Stomach (tissue), 9 donors: ENCODE data around the gene ZIC4. TPM values are rescaled to one million over a fixed set of nuclear protein-coding genes. Genes with fewer than 3 reads are reported as not detected.

Source experiments
- DNase-seq, 2 donors: peaks; one replicate each; pipeline versions ENCODE4 v3.0.0 to v3.0.0-alpha.2; 2013 to 2019
- H3K27ac ChIP-seq, 5 donors: fragments of 200-600 bp in 4 of 5; sonication (generic) in 4 of 5; one replicate each; pipeline ENCODE4 v1.5.1; 2013 to 2019; ENCODE audit warnings: mild to moderate bottlenecking in 1 of 5, moderate library complexity in 1 of 5
- H3K27me3 ChIP-seq, 3 donors: fragments of 200-600 bp; sonication (generic); one replicate each; pipeline ENCODE4 v1.5.1; 2017 to 2019; ENCODE audit warnings: mixed run types in 1 of 3
- H3K36me3 ChIP-seq, 4 donors: fragments of 200-600 bp; sonication (generic); 1 replicate in 3 of 4; 2 replicates in 1 of 4; pipeline ENCODE4 v1.5.1; 2016 to 2019
- H3K4me1 ChIP-seq, 4 donors: fragments of 200-600 bp; sonication (generic); one replicate each; pipeline ENCODE4 v1.5.1; 2016 to 2019
- H3K4me3 ChIP-seq, 4 donors: fragments of 200-600 bp; sonication (generic) in 3 of 4; one replicate each; pipeline ENCODE4 v1.5.1; 2016 to 2019; ENCODE audit warnings: mild to moderate bottlenecking in 1 of 4
- H3K9me3 ChIP-seq, 4 donors: fragments of 200-600 bp; sonication (generic); one replicate each; pipeline ENCODE4 v1.5.1; 2016 to 2019
- EP300 ChIP-seq: sonication (generic); formaldehyde crosslinking; IDR thresholded peaks from one replicate; pipeline ENCODE4 v1.6.1; 2017; ENCODE audit warnings: antibody characterized with exemption
- POLR2A ChIP-seq, 4 donors: fragments of 450-650 bp; IDR thresholded peaks; one replicate each; pipeline ENCODE4 v1.6.1; 2016; ENCODE audit warnings: antibody characterized with exemption in 4 of 4, control low read depth in 2 of 4, mild to moderate bottlenecking in 1 of 4, moderate library complexity in 1 of 4
- POLR2AphosphoS5 ChIP-seq, 3 donors: sonication (generic); formaldehyde crosslinking; IDR thresholded peaks; one replicate each; pipeline ENCODE4 v1.6.1; 2016; ENCODE audit warnings: antibody characterized with exemption in 3 of 3
- WGBS, 5 donors: extraction: QIAGEN DNeasy Blood & Tissue Kit in 3 of 5; methylation state at CpG; one replicate each; pipeline versions ENCODE4 v1.1.5 to v1.1.7; 2013 to 2018; 5-methylcytosine and 5-hydroxymethylcytosine counted together
- intact Hi-C: fragments of 100-400 bp; cut with DNase I; formaldehyde crosslinking; loops from one replicate; pipeline ENCODE4 v1.15.1; 2023; ENCODE audit warnings: low total_unique reads
- polyA plus RNA-seq, 3 donors: library from polyadenylated mRNA; stranded (reverse); fragments of 200-250 nt; gene quantifications; one replicate each; pipeline ENCODE4 v1.2.3, GENCODE V29; 2013
- total RNA-seq, 5 donors: library from RNA; depleted of rRNA; stranded (reverse); fragments of >200 nt; gene quantifications; one replicate each; pipeline versions ENCODE4 v1.1.0 to v1.2.3, GENCODE V29; 2014 to 2016
- TF ChIP-seq, protein P1 (sequence below), 7 experiments: fragments of 450-650 bp in 4 of 7; fragments of 200-600 bp in 3 of 7; sonication (generic) in 3 of 7; IDR thresholded peaks; one replicate each; pipeline ENCODE4 v1.5.1; 2016 to 2019; ENCODE audit warnings: antibody characterized with exemption in 7 of 7, control low read depth in 2 of 7, mild to moderate bottlenecking in 1 of 7
- donor health status: healthy with polysubstance abuse.
- donor health status: Bipolar disorder and iron deficiency.
- donor health status: healthy.

The ZIC4 gene
- total and polyA plus RNA-seq, 8 donors: not detected

DNA sequence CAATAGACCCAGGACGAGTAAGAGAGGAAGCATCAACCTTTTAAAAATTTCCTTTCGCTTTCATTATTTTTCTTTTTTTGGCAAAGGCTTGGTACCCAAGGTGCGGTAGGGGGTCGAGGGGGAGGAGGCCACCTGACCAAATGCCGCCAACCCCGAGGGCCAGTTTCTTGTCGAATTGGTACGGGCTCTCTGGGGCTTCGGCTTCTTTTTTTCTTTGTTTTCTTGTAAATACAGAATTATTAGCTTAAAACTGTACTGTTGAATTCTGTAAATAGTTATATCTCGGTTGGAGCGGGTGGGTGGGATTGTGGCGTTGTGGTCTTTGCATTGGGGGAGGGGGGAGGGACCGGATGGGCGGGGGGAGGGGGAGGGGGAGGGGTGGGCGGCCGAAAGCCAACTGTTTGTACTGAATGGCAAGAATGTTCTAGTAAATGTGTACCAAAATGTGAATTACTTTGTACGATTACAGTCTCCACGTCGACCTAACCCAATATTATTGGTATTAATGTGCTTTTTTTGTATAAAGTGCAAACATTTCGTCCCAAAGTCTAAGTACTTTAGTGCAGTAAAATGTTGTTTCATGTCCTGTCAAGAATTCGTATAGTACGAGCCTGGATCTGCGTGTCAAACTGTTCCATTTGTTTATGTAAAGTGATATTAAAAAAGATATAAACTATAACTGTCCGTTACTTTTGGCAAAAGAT is 7.5 kb upstream of the ZIC4 start:
- TF ChIP-seq EP300 (no peak), POLR2A (IDR thresholded peaks at IDR 0.05) (no peak), POLR2AphosphoS5 (IDR thresholded peaks at IDR 0.05) (no peak)
- TF ChIP-seq, protein P1, sequence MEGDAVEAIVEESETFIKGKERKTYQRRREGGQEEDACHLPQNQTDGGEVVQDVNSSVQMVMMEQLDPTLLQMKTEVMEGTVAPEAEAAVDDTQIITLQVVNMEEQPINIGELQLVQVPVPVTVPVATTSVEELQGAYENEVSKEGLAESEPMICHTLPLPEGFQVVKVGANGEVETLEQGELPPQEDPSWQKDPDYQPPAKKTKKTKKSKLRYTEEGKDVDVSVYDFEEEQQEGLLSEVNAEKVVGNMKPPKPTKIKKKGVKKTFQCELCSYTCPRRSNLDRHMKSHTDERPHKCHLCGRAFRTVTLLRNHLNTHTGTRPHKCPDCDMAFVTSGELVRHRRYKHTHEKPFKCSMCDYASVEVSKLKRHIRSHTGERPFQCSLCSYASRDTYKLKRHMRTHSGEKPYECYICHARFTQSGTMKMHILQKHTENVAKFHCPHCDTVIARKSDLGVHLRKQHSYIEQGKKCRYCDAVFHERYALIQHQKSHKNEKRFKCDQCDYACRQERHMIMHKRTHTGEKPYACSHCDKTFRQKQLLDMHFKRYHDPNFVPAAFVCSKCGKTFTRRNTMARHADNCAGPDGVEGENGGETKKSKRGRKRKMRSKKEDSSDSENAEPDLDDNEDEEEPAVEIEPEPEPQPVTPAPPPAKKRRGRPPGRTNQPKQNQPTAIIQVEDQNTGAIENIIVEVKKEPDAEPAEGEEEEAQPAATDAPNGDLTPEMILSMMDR (IDR thresholded peaks at IDR 0.05): no peak
- 6 to 11% (median 7%) methylated on average over 24 of the region's 24 CpGs for WGBS, 5 donors
- Histone ChIP-seq H3K27ac (no peak overlapping the region), H3K4me3 (peak overlapping the region; percentile 3 to 36 (median 33)), H3K36me3 (no peaks in the 10 kb centered on the region), H3K4me1 (peaks cover 26 to 52% (median 42%) of the 10 kb centered on the region in 4 donors), H3K9me3 (peaks cover 4 to 50% (median 29%) of the 10 kb centered on the region in 4 donors), H3K27me3 (peaks cover 41 to 100% (median 84%) of the 10 kb centered on the region in 3 donors)
- intact Hi-C loops: no loop called here
- no peak for DNase-seq

DNA sequence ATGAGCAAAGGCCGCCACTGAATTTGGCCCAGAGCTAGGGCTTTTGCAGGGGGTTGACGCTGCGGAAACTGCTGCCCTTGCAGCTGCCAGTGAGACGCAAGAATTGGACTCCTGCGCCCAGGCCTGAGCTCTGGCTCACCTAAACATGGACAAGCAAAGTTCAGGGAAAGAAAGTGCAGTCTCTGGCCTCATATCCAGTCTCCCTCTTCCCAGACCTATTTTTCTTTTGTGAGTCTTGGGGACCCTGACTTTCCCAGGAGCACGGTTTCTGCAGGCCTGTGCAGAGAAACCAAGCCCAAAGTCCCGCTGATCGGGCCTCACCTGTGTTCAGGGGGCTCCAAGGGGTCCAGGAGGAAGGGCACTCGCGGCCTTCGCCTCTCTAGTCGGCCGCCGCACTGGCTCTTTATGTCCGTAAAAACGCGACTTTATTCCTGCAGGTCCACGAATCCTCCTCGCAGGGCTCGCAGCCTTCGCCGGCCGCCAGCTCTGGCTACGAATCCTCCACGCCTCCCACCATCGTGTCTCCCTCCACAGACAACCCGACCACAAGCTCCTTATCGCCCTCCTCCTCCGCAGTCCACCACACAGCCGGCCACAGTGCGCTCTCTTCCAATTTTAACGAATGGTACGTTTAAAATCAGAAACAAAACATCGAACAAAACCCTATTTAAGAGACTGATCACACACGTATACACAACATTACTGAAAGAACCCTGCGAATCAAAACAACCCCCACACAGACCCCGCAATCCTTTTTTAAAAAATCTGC is 6.8 kb upstream of the ZIC4 start:
- H3K27ac ChIP-seq: no peak overlapping the region
- TF ChIP-seq EP300: no peak
- TF ChIP-seq, protein P1 (IDR thresholded peaks at IDR 0.05): no peak
- TF ChIP-seq POLR2A (IDR thresholded peaks at IDR 0.05): no peak
- no peak for TF ChIP-seq POLR2AphosphoS5 (IDR thresholded peaks at IDR 0.05)
- peak in 1 of 2 donors; percentile 21 for DNase-seq
- intact Hi-C loops: no loop called here
- H3K27me3 ChIP-seq: peaks cover 45 to 100% (median 86%) of the 10 kb centered on the region in 3 donors
- H3K36me3 ChIP-seq: no peaks in the 10 kb centered on the region
- peak overlapping the region; percentile 3 to 36 (median 33) for H3K4me3 ChIP-seq
- WGBS, 5 donors: 8 to 12% (median 8%) methylated on average over 34 to 37 of the region's 37 CpGs
- peaks cover 4 to 57% (median 33%) of the 10 kb centered on the region in 4 donors for H3K9me3 ChIP-seq
- peaks cover 26 to 57% (median 43%) of the 10 kb centered on the region in 4 donors for H3K4me1 ChIP-seq

DNA sequence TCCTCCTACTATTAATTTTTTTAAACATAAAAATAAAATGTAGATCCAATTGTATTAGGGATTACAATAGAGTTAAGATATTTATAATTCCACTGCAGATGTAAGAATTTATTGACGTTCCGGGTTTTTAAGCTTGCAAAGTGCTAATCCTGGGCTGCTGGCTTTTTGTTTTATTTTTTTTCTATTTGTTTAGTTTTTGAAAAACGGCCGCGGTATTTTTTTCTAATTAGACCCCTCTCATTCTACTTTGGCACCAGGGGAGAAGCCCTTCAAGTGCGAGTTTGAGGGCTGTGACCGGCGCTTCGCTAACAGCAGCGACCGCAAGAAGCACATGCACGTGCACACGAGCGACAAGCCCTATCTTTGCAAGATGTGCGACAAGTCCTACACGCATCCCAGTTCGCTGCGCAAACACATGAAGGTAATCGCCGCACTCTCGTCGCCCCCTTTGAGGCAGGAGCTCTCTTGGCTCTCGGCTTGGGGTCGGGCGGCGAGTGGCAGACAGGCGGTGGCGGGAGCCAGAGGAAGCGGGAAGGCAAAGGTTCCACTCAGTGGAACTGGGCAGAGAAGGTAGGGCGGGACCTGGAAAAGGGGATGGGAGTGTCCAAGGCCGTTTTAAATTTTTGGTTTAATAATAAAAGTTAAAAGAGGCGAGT is 6.0 kb upstream of the ZIC4 start:
- TF ChIP-seq, protein P1 (IDR thresholded peaks at IDR 0.05): no peak
- TF ChIP-seq EP300 (no peak), POLR2A (IDR thresholded peaks at IDR 0.05) (no peak), POLR2AphosphoS5 (IDR thresholded peaks at IDR 0.05) (no peak)
- intact Hi-C loops: no loop called here
- Histone ChIP-seq H3K4me1 (peaks cover 26 to 63% (median 46%) of the 10 kb centered on the region in 4 donors), H3K27me3 (peaks cover 50 to 100% (median 90%) of the 10 kb centered on the region in 3 donors), H3K36me3 (no peaks in the 10 kb centered on the region), H3K9me3 (peaks cover 4 to 65% (median 35%) of the 10 kb centered on the region in 4 donors), H3K27ac (no peak overlapping the region), H3K4me3 (no peak overlapping the region)
- peak in 1 of 2 donors; percentile 34 for DNase-seq
- WGBS, 5 donors: 13 to 22% (median 16%) methylated on average over 32 of the region's 32 CpGs

DNA sequence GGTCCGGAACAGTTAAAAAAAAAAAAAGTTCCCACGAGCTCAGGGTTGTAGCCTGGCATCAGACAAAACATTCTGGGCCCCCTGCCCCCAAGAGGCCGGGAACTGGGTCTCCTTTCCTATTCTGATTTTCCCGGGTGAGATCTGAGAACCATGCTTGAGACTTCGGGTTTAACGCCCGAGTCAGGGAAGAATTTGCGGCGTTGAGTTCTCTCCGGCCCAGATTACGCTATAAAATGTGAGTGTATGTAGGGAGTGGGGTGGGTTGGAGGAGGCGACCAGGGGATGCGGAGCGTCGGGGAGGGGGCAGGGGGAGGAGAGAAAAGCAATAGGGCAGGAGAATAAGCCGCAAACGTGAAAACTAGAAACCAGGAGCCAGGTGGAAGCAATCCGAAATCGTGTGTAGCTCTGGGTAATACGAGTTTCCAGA is 5.5 kb upstream of the ZIC4 start:
- TF ChIP-seq, protein P1 (IDR thresholded peaks at IDR 0.05): no peak
- Histone ChIP-seq H3K4me1 (peaks cover 26 to 67% (median 48%) of the 10 kb centered on the region in 4 donors), H3K4me3 (no peak overlapping the region), H3K36me3 (no peaks in the 10 kb centered on the region), H3K27ac (no peak overlapping the region), H3K9me3 (peaks cover 4 to 69% (median 35%) of the 10 kb centered on the region in 4 donors), H3K27me3 (peaks cover 54 to 100% (median 94%) of the 10 kb centered on the region in 3 donors)
- intact Hi-C loops: no loop called here
- WGBS, 5 donors: 9 to 16% (median 13%) methylated on average over 20 of the region's 20 CpGs
- DNase-seq: no peak
